HUES48 (cell line): ENCODE measurements around the gene FARP1.

Source experiments
- H3K27ac ChIP-seq: one replicate; pipeline ENCODE4 v1.7.0; 2013; ENCODE audit warnings: low read depth, low read length, inconsistent platforms
- H3K27me3 ChIP-seq: 2 replicates; pipeline ENCODE4 v1.6.1; 2013; ENCODE audit warnings: mild to moderate bottlenecking, low read length; ENCODE audit not compliant: control insufficient read depth, insufficient read depth
- H3K36me3 ChIP-seq: 2 replicates; pipeline ENCODE4 v1.6.1; 2013; ENCODE audit warnings: low read length; ENCODE audit not compliant: control insufficient read depth, insufficient read depth
- H3K4me1 ChIP-seq: 2 replicates; pipeline ENCODE4 v1.6.1; 2013; ENCODE audit warnings: mild to moderate bottlenecking, low read length; ENCODE audit not compliant: control insufficient read depth, insufficient read depth
- H3K4me3 ChIP-seq: 2 replicates; pipeline ENCODE4 v1.5.1; 2013; ENCODE audit warnings: mild to moderate bottlenecking, low read depth, low read length
- H3K9ac ChIP-seq: 2 replicates; pipeline ENCODE4 v1.6.1; 2013; ENCODE audit warnings: mild to moderate bottlenecking, low read depth, low read length, moderate library complexity
- H3K9me3 ChIP-seq: 2 replicates; pipeline ENCODE4 v1.6.1; 2013; ENCODE audit warnings: low read length; ENCODE audit not compliant: control insufficient read depth, insufficient read depth

The FARP1 gene

GRCh38 chr13:98449273-98449672 lies 306.4 kb downstream of the FARP1 start:
- Histone ChIP-seq H3K27ac (no peak overlapping the region), H3K36me3 (peaks cover 59% of the 10 kb centered on the region)

DNA sequence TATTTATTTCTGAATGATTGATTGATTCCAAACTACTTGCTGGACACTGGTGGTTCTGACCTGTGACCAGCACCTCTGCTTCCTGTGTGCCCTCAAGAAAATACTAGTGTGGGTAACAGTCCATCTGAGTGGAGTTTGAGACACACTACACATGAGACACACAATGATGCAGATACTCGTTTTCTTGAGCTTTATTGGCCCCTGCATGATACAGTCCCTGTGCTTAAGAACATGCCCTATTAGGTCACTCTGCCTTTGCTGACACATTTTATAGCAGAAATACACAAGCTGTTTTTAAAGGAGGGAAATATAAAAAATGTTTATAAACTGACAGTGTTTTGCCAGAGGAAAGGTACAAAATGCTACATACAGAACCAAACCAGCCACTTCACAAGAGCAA lies 307.1 kb downstream of the FARP1 start:
- H3K27ac ChIP-seq: peak overlapping the region; percentile 42
- H3K4me3 ChIP-seq: no peak overlapping the region
- no peak overlapping the region for H3K9ac ChIP-seq
- peaks cover 66% of the 10 kb centered on the region for H3K36me3 ChIP-seq
- peaks cover 30% of the 10 kb centered on the region for H3K4me1 ChIP-seq
- H3K9me3 ChIP-seq: no peaks in the 10 kb centered on the region
- no peaks in the 10 kb centered on the region for H3K27me3 ChIP-seq

More at GRCh38 chr13:98449273-98449672, 306.4 kb downstream of the FARP1 start:
- Histone ChIP-seq H3K9me3 (no peaks in the 10 kb centered on the region), H3K9ac (no peak overlapping the region), H3K27me3 (no peaks in the 10 kb centered on the region), H3K4me3 (no peak overlapping the region), H3K4me1 (peaks cover 32% of the 10 kb centered on the region)

DNA sequence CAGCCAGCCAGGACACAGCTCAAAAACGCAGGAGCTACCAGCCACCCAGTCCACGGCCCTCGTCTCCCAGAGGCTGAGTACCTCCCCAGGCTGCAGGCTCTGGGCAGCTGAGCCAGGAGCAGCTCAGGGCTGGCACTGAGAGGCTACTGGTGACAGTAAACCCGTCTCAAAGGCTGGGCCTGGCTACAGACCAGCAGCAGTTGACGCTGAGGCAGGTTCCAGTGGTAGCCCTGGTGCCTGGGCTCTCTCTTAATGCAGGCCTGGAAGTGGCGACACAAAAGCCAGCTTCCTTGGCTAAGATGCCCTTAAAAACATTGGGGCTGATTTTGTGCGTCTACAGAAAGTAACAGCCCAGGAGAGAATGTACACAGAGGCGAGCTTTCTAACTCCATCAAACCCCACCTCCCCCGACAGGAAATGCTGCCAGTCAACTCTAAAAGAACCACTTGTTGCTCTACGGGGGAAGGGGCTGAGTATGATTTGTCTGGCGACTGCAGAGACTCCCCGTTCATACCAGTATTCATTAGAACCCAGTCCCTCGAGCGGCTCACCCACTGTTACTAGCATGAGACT lies 307.7 kb downstream of the FARP1 start:
- H3K4me3 ChIP-seq: no peak overlapping the region

DNA sequence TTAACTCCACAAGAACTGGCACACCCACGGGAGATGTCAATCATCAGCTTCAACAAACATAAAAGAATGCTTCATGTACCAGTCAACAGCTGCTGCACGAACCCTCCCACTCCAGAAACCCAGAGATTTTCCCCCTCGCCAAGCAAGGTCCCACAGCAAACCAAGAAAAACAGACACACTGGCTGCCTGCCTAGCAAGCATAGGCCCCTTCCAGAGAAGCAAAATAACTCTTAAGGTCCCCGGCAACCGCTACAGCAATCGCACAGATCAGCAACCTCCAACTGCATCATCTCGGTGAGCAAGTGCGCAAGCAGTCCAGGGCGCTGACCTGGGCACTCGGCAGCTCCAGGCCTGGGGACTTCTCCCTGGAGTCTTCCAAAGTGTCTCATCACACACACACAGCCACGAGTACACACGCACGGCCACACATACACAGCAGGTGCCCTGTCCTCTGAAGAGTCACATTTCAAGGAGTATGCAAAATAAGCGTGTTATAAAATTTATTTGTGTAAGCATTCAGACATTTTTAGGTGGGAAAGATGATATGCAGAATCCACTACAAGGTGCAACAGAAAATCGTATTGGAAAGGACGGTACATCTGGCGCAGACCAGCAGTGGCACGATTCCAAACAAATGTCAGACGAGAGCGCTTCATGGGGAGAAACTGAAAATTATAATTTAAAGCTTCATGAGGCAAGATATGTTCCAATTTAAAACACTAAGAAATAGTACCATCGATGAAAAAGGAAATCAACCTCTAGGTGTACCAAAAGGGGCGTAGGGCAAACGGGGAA lies 309.0 kb downstream of the FARP1 start:
- no peak overlapping the region for H3K4me3 ChIP-seq
- no peaks in the 10 kb centered on the region for H3K9me3 ChIP-seq
- peaks cover 75% of the 10 kb centered on the region for H3K36me3 ChIP-seq
- peaks cover 19% of the 10 kb centered on the region for H3K4me1 ChIP-seq
- H3K27ac ChIP-seq: no peak overlapping the region
- H3K9ac ChIP-seq: no peak overlapping the region
- no peaks in the 10 kb centered on the region for H3K27me3 ChIP-seq

More for the DNA sequence above, 307.7 kb downstream of the FARP1 start:
- Histone ChIP-seq H3K27me3 (no peaks in the 10 kb centered on the region), H3K36me3 (peaks cover 72% of the 10 kb centered on the region), H3K4me1 (peaks cover 26% of the 10 kb centered on the region), H3K9ac (no peak overlapping the region), H3K9me3 (no peaks in the 10 kb centered on the region), H3K27ac (peak overlapping the region; percentile 42)

GRCh38 chr13:98452851-98453843 lies 310.3 kb downstream of the FARP1 start:
- Histone ChIP-seq H3K27me3 (no peaks in the 10 kb centered on the region), H3K4me1 (peaks cover 19% of the 10 kb centered on the region), H3K4me3 (no peak overlapping the region), H3K27ac (no peak overlapping the region), H3K36me3 (peaks cover 73% of the 10 kb centered on the region), H3K9me3 (no peaks in the 10 kb centered on the region), H3K9ac (no peak overlapping the region)

GRCh38 chr13:98454389-98454881 lies 311.5 kb downstream of the FARP1 start:
- peaks cover 19% of the 10 kb centered on the region for H3K4me1 ChIP-seq
- no peak overlapping the region for H3K4me3 ChIP-seq
- peaks cover 75% of the 10 kb centered on the region for H3K36me3 ChIP-seq
- no peak overlapping the region for H3K9ac ChIP-seq
- no peak overlapping the region for H3K27ac ChIP-seq
- no peaks in the 10 kb centered on the region for H3K9me3 ChIP-seq
- no peaks in the 10 kb centered on the region for H3K27me3 ChIP-seq

GRCh38 chr13:98456413-98456845 lies 313.5 kb downstream of the FARP1 start:
- Histone ChIP-seq H3K4me1 (peaks cover 3% of the 10 kb centered on the region; the same call in 1 of the 2 replicates), H3K27me3 (no peaks in the 10 kb centered on the region), H3K36me3 (peaks cover 93% of the 10 kb centered on the region), H3K27ac (no peak overlapping the region), H3K9ac (no peak overlapping the region), H3K4me3 (no peak overlapping the region), H3K9me3 (no peaks in the 10 kb centered on the region)

- no peak overlapping the region for H3K9ac ChIP-seq
- no peaks in the 10 kb centered on the region for H3K9me3 ChIP-seq
- no peak overlapping the region for H3K4me3 ChIP-seq
- peaks cover 91% of the 10 kb centered on the region for H3K36me3 ChIP-seq
- H3K4me1 ChIP-seq: no peaks in the 10 kb centered on the region
- no peaks in the 10 kb centered on the region for H3K27me3 ChIP-seq
- no peak overlapping the region for H3K27ac ChIP-seq
Observed at GRCh38 chr13:98457053-98457452, 314.2 kb downstream of the FARP1 start.

DNA sequence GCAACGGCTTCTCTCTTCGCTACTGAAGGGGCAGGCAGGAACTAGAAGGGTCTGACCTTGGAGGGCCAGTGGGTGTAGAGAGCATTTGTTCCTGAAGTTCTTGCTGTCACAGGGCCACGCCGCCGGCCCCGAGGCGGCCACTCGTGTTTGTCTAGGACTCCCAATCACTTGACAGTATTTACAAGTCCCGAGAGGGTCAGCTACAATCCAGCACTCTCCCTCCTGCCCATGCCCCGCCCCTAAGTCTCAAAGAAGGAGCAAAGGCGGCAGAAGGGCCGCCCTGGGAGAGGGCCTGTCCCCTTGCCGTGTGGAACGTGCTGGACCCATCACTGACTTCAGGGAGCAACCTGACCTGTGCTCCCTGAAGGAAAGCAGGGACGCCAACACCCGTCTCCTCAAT lies 315.5 kb downstream of the FARP1 start:
- H3K27ac ChIP-seq: no peak overlapping the region
- peaks cover 89% of the 10 kb centered on the region for H3K36me3 ChIP-seq
- no peaks in the 10 kb centered on the region for H3K9me3 ChIP-seq
- no peak overlapping the region for H3K4me3 ChIP-seq
- H3K27me3 ChIP-seq: no peaks in the 10 kb centered on the region
- H3K9ac ChIP-seq: no peak overlapping the region
- H3K4me1 ChIP-seq: no peaks in the 10 kb centered on the region

DNA sequence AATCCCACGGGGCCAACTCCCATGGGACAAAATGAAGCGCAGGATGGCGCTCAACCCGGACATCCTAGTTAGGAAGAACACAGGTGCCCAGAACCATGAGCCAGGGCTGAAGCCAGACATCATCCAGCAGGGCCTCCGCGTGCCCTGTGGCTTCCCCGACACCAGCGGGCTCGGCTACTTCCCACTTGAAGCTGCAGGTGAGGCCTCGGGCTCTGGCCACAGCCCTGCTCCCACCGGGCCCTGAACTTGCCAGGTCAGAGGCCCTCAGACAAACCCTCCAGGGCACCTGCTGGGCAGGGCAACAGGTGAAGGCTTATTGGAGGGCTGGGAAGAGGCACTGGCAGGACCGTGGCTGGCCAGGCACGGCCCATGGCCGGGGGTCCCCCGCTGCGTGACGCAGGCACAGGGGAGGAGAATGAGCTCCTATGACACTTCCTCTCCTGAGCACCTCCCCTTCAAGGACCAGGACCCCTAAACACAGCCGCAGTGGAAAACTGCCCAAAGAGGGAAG lies 316.3 kb downstream of the FARP1 start:
- Histone ChIP-seq H3K4me1 (no peaks in the 10 kb centered on the region), H3K9me3 (no peaks in the 10 kb centered on the region), H3K9ac (no peak overlapping the region), H3K27ac (no peak overlapping the region), H3K4me3 (no peak overlapping the region), H3K27me3 (no peaks in the 10 kb centered on the region), H3K36me3 (peaks cover 88% of the 10 kb centered on the region)
